Liver (tissue), 9 donors: ENCODE measurements around the gene OR4K17. TPM values are rescaled to one million over a fixed set of nuclear protein-coding genes. Genes with fewer than 3 reads are reported as not detected.

Experiments
- DNase-seq: peaks from one replicate; pipeline ENCODE4 v3.0.0-alpha.2; 2017; ENCODE audit warnings: low spot score
- H3K27ac ChIP-seq, 2 donors: one replicate each; pipeline ENCODE4 v1.7.0; 2013; ENCODE audit warnings: inconsistent platforms in 2 of 2, low read length in 2 of 2, control low read depth in 1 of 2, low read depth in 1 of 2, mild to moderate bottlenecking in 1 of 2
- H3K27me3 ChIP-seq, 4 donors: one replicate each; pipeline versions ENCODE4 v1.6.1 to v1.7.0; 2013; ENCODE audit warnings: low read length in 3 of 4, inconsistent platforms in 1 of 4, mild to moderate bottlenecking in 1 of 4, moderate library complexity in 1 of 4; ENCODE audit not compliant: control insufficient read depth in 4 of 4, insufficient read depth in 4 of 4
- H3K36me3 ChIP-seq, 4 donors: one replicate each; pipeline versions ENCODE4 v1.6.1 to v1.7.0; 2013; ENCODE audit warnings: low read length in 3 of 4, mild to moderate bottlenecking in 3 of 4, low read depth in 1 of 4, moderate library complexity in 1 of 4; ENCODE audit not compliant: control insufficient read depth in 4 of 4, insufficient read depth in 3 of 4
- H3K4me1 ChIP-seq, 4 donors: one replicate each; pipeline versions ENCODE4 v1.6.1 to v1.7.0; 2013; ENCODE audit warnings: low read length in 3 of 4, mild to moderate bottlenecking in 3 of 4, moderate library complexity in 1 of 4; ENCODE audit not compliant: control insufficient read depth in 4 of 4, insufficient read depth in 4 of 4
- H3K4me3 ChIP-seq, 3 donors: one replicate each; pipeline versions ENCODE4 v1.6.1 to v1.7.0; 2013; ENCODE audit warnings: low read length in 3 of 3, control low read depth in 1 of 3, low read depth in 1 of 3, mild to moderate bottlenecking in 1 of 3
- H3K9ac ChIP-seq, 2 donors: one replicate each; pipeline ENCODE4 v1.7.0; 2013; ENCODE audit warnings: low read length in 2 of 2, mild to moderate bottlenecking in 2 of 2, moderate library complexity in 2 of 2, control low read depth in 1 of 2, low read depth in 1 of 2
- H3K9me3 ChIP-seq, 4 donors: one replicate each; pipeline versions ENCODE4 v1.6.1 to v1.7.0; 2013; ENCODE audit warnings: low read length in 3 of 4; ENCODE audit not compliant: control insufficient read depth in 4 of 4
- CTCF ChIP-seq: fragments of 150-350 bp; IDR thresholded peaks from 2 replicates; pipeline ENCODE4 v1.5.1; 2017; ENCODE audit warnings: improper control_type of control experiment, low read depth, low read length; ENCODE audit not compliant: missing input control
- EGR1 ChIP-seq, 2 donors: IDR thresholded peaks; 2 replicates each; pipeline ENCODE4 v1.6.1; 2016 to 2018; ENCODE audit warnings: antibody characterized with exemption in 2 of 2, low read depth in 2 of 2
- FOXA1 ChIP-seq: IDR thresholded peaks from 2 replicates; pipeline ENCODE4 v1.6.1; 2016; ENCODE audit warnings: antibody characterized with exemption
- GABPA ChIP-seq, 2 donors: IDR thresholded peaks in 1 of 2; conservative IDR thresholded peaks in 1 of 2; 2 replicates each; pipeline ENCODE4 v1.6.1; 2016; ENCODE audit warnings: antibody characterized with exemption in 2 of 2, mild to moderate bottlenecking in 1 of 2, moderate library complexity in 1 of 2
- HNF4A ChIP-seq, 2 donors: conservative IDR thresholded peaks; 2 replicates each; pipeline ENCODE4 v1.6.1; 2016; ENCODE audit warnings: antibody characterized with exemption in 2 of 2, mild to moderate bottlenecking in 2 of 2
- JUND ChIP-seq, 2 donors: IDR thresholded peaks; 2 replicates each; pipeline ENCODE4 v1.6.1; 2016; ENCODE audit warnings: antibody characterized with exemption in 2 of 2
- NR2F2 ChIP-seq: IDR thresholded peaks from 2 replicates; pipeline ENCODE4 v1.6.1; 2016; ENCODE audit warnings: antibody characterized with exemption
- RAD21 ChIP-seq, 2 donors: IDR thresholded peaks; 2 replicates each; pipeline ENCODE4 v1.6.1; 2016; ENCODE audit warnings: antibody characterized with exemption in 2 of 2, mild to moderate bottlenecking in 2 of 2
- REST ChIP-seq: IDR thresholded peaks from 2 replicates; pipeline ENCODE4 v1.6.1; 2016; ENCODE audit warnings: antibody characterized with exemption, mild to moderate bottlenecking
- RXRA ChIP-seq, 2 donors: IDR thresholded peaks; 2 replicates each; pipeline ENCODE4 v1.6.1; 2017 to 2018; ENCODE audit warnings: antibody characterized with exemption in 2 of 2, mild to moderate bottlenecking in 1 of 2
- SP1 ChIP-seq: IDR thresholded peaks from 2 replicates; pipeline ENCODE4 v1.6.1; 2018; ENCODE audit warnings: antibody characterized with exemption, mild to moderate bottlenecking
- YY1 ChIP-seq: IDR thresholded peaks from 2 replicates; pipeline ENCODE4 v1.6.1; 2016; ENCODE audit warnings: antibody characterized with exemption, mild to moderate bottlenecking
- WGBS: extraction: QIAGEN DNeasy Blood & Tissue Kit; methylation state at CpG from one replicate; pipeline ENCODE4 v1.1.7; 2013; 5-methylcytosine and 5-hydroxymethylcytosine counted together
- polyA plus RNA-seq, 2 donors: library from polyadenylated mRNA; stranded (reverse) in 1 of 2; unstranded in 1 of 2; fragments of 200-250 nt in 1 of 2; fragments of >200 nt in 1 of 2; fragmentation: Nextera tagmentation in 1 of 2; extraction: Ambion mirVana in 1 of 2; gene quantifications; one replicate each; pipeline versions ENCODE4 v1.2.1 to v1.2.3, GENCODE V29; 2013 to 2015
- total RNA-seq, 2 donors: library from RNA; depleted of rRNA; stranded (reverse); fragments of >200 nt; gene quantifications; one replicate each; pipeline ENCODE4 v1.2.3, GENCODE V29; 2014
- TF ChIP-seq, protein P1 (sequence below): IDR thresholded peaks from 2 replicates; pipeline ENCODE4 v1.6.1; 2016; ENCODE audit warnings: antibody characterized with exemption
- donor health status: healthy.
- donor health status: healthy.
- donor health status: healthy.
- donor health status: healthy.
- donor health status: healthy.

Gene OR4K17
- total and polyA plus RNA-seq, 4 donors: not detected

DNA sequence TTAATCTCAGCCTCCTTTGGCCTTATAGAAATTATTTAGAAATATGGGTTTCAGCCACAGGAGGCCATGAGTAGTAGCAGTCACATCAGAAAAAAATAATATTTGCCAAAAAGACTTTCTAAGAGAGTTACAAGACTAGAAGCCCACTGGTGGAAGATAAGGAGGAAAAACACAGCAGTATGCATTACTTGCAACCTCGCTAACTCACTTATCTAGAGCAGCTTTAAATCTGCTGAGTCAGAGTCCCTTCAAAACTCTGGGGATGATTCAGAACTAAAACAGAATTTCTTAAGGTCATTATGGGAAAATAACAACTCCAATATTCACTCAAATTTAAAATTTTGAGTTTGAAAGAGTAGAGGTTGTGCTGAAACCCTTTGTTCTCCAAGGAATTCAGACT lies 6.2 kb downstream of the OR4K17 start:
- Histone ChIP-seq H3K36me3 (no peaks in the 10 kb centered on the region), H3K4me3 (no peak overlapping the region), H3K4me1 (no peaks in the 10 kb centered on the region), H3K27me3 (no peaks in the 10 kb centered on the region), H3K9me3 (peaks cover 3 to 5% (median 4%) of the 10 kb centered on the region in 4 donors), H3K9ac (no peak overlapping the region), H3K27ac (no peak overlapping the region)
- TF ChIP-seq NR2F2: no peak
- TF ChIP-seq HNF4A (conservative IDR thresholded peaks at IDR 0.05): no peak
- no peak for TF ChIP-seq CTCF
- no peak for TF ChIP-seq FOXA1
- no peak for TF ChIP-seq JUND (IDR thresholded peaks at IDR 0.05)
- TF ChIP-seq REST: no peak
- 46% methylated on average over 1 of the region's 1 CpG for WGBS
- DNase-seq: no peak

DNA sequence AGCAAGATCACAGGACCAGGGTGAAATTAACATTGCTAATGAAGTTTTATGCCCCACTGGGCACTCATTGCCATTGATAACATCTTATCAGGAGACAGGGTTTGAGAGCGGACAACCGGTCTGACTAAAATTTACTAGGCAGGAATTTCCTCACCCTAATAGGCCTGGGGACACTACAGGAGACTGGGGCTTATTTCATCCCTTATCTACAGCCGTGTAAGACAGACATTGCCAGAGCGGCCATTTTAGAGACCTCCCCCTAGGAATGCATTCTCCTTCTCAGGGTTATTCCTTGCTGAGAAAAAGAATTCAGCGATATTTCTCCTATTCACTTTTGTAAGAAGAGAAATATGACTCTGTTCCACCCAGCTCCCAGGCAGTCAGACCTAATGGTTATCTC lies 8.3 kb downstream of the OR4K17 start:
- TF ChIP-seq REST (no peak), EGR1 (IDR thresholded peaks at IDR 0.05; ENCODE audit: low read depth in 2 of 2) (no peak), YY1 (no peak), HNF4A (conservative IDR thresholded peaks at IDR 0.05) (no peak), JUND (IDR thresholded peaks at IDR 0.05) (no peak), RXRA (IDR thresholded peaks at IDR 0.05) (no peak), SP1 (no peak), FOXA1 (no peak), RAD21 (IDR thresholded peaks at IDR 0.05) (no peak), GABPA (IDR thresholded peaks at IDR 0.05 in 1 of 2, conservative IDR thresholded peaks at IDR 0.05 in 1 of 2) (no peak)
- TF ChIP-seq, protein P1, sequence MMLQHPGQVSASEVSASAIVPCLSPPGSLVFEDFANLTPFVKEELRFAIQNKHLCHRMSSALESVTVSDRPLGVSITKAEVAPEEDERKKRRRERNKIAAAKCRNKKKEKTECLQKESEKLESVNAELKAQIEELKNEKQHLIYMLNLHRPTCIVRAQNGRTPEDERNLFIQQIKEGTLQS: no peak
- peaks cover 3 to 5% (median 4%) of the 10 kb centered on the region in 4 donors for H3K9me3 ChIP-seq
- no peaks in the 10 kb centered on the region for H3K36me3 ChIP-seq
- 77% methylated on average over 5 of the region's 5 CpGs for WGBS
- H3K27me3 ChIP-seq: no peaks in the 10 kb centered on the region
- no peak overlapping the region for H3K4me3 ChIP-seq
- no peak for DNase-seq
- no peak overlapping the region for H3K27ac ChIP-seq
- no peak overlapping the region for H3K9ac ChIP-seq
- H3K4me1 ChIP-seq: no peaks in the 10 kb centered on the region
